CD8-positive, alpha-beta memory T cell (primary cell): ENCODE results near the gene ZBTB40. TPM values are rescaled to one million over a fixed set of nuclear protein-coding genes. Genes with fewer than 3 reads are reported as not detected.
A peak's percentile ranks its signal among the peaks of the same experiment; 100 is the strongest.

ENCODE experiments used
- CTCF ChIA-PET: fragments of 350-600 bp; sonication (Branson Sonifier 250); formaldehyde crosslinking; loops from one replicate; lab custom pipeline; 2021; ENCODE audit warnings: antibody characterized with exemption; lab: Charles Lee
- POLR2A ChIA-PET: fragments of 350-600 bp; sonication (Branson Sonifier 250); formaldehyde crosslinking; loops from one replicate; lab custom pipeline; 2021; ENCODE audit warnings: antibody characterized with exemption; lab: Charles Lee
- DNase-seq, 5 donors: peaks; one replicate each; pipeline versions ENCODE4 v3.0.0 to v3.0.0-alpha.2; 2020 to 2022; ENCODE audit warnings: mixed read lengths in 1 of 5
- H3K27ac ChIP-seq: one replicate; pipeline ENCODE4 v1.7.0; 2013; ENCODE audit warnings: low read depth, mild to moderate bottlenecking, low read length, moderate library complexity
- H3K27me3 ChIP-seq: 2 replicates; pipeline ENCODE4 v1.7.0; 2013; ENCODE audit warnings: low read length, mild to moderate bottlenecking; ENCODE audit not compliant: insufficient read depth, poor library complexity, severe bottlenecking
- H3K36me3 ChIP-seq: 2 replicates; pipeline ENCODE4 v1.7.0; 2013; ENCODE audit warnings: mild to moderate bottlenecking, low read length, moderate library complexity; ENCODE audit not compliant: insufficient read depth
- H3K4me1 ChIP-seq: 2 replicates; pipeline ENCODE4 v1.7.0; 2013; ENCODE audit warnings: mild to moderate bottlenecking, low read length, moderate library complexity; ENCODE audit not compliant: insufficient read depth
- H3K4me3 ChIP-seq: 2 replicates; pipeline ENCODE4 v1.7.0; 2013; ENCODE audit warnings: mild to moderate bottlenecking, low read length
- H3K9me3 ChIP-seq: 2 replicates; pipeline ENCODE4 v1.7.0; 2013; ENCODE audit warnings: mild to moderate bottlenecking, low read length
- H3K27ac Mint-ChIP-seq, 8 donors: one replicate each; pipeline ENCODE4 v1.8.0; 2020 to 2021; ENCODE audit warnings: mixed read lengths in 8 of 8, mild to moderate bottlenecking in 6 of 8, inconsistent platforms in 3 of 8, moderate library complexity in 3 of 8
- H3K27me3 Mint-ChIP-seq, 2 donors: one replicate each; pipeline ENCODE4 v1.8.0; 2020 to 2021; ENCODE audit warnings: mixed read lengths in 2 of 2, mild to moderate bottlenecking in 1 of 2, moderate library complexity in 1 of 2
- H3K36me3 Mint-ChIP-seq, 3 donors: one replicate each; pipeline ENCODE4 v1.8.0; 2020 to 2021; ENCODE audit warnings: mixed read lengths in 3 of 3, inconsistent platforms in 1 of 3, mild to moderate bottlenecking in 1 of 3
- H3K4me1 Mint-ChIP-seq, 3 donors: one replicate each; pipeline ENCODE4 v1.8.0; 2020 to 2021; ENCODE audit warnings: mixed read lengths in 3 of 3, inconsistent platforms in 1 of 3, mild to moderate bottlenecking in 1 of 3
- H3K4me3 Mint-ChIP-seq, 7 donors: one replicate each; pipeline ENCODE4 v1.8.0; 2020 to 2021; ENCODE audit warnings: mixed read lengths in 7 of 7, mild to moderate bottlenecking in 6 of 7, moderate library complexity in 4 of 7, inconsistent platforms in 2 of 7
- H3K9me3 Mint-ChIP-seq, 5 donors: one replicate each; pipeline ENCODE4 v1.8.0; 2020 to 2022; ENCODE audit warnings: mixed read lengths in 5 of 5, mild to moderate bottlenecking in 3 of 5, moderate library complexity in 2 of 5, inconsistent platforms in 1 of 5
- polyA plus RNA-seq: library from polyadenylated mRNA; unstranded; fragments of 300-500 nt; fragmentation: Illumina TruSeq; gene quantifications from one replicate; pipeline ENCODE4 v1.2.3, GENCODE V29; 2021
- total RNA-seq, 2 experiments: library from RNA; stranded (reverse); gene quantifications; one replicate each; pipeline ENCODE4 v1.2.3, GENCODE V29; 2021

The ZBTB40 gene
- total and polyA plus RNA-seq, 3 experiments from 2014 or later = 4.1 to 30.0 (median 29.5) TPM

GRCh38 chr1:22529901-22530621 lies 78.4 kb downstream of the ZBTB40 start:
- no peak overlapping the region for H3K4me3 ChIP-seq
- H3K27me3 ChIP-seq = no peaks in the 10 kb centered on the region
- H3K27ac ChIP-seq = no peak overlapping the region
- ChIA-PET POLR2A (no interaction called here), CTCF (no interaction called here)
- no peaks in the 10 kb centered on the region for H3K9me3 ChIP-seq
- Mint-ChIP-seq H3K4me1 (peaks cover 0 to under 1% (median 0%) of the 10 kb centered on the region in 3 donors), H3K4me3 (no peak overlapping the region), H3K27ac (peak overlapping the region in 1 of 8 donors; percentile 47), H3K27me3 (no peaks in the 10 kb centered on the region), H3K9me3 (no peaks in the 10 kb centered on the region), H3K36me3 (peaks cover under 1 to 80% (median 20%) of the 10 kb centered on the region in 3 donors)
- H3K4me1 ChIP-seq = no peaks in the 10 kb centered on the region
- H3K36me3 ChIP-seq = peaks cover 13% of the 10 kb centered on the region
- DNase-seq = no peak

GRCh38 chr1:22530715-22531114 lies 79.1 kb downstream of the ZBTB40 start:
- ChIA-PET POLR2A (no interaction called here), CTCF (no interaction called here)
- H3K4me1 Mint-ChIP-seq = peaks cover 0 to 2% (median 0%) of the 10 kb centered on the region in 3 donors
- H3K27me3 Mint-ChIP-seq = no peaks in the 10 kb centered on the region
- Histone ChIP-seq H3K9me3 (no peaks in the 10 kb centered on the region), H3K36me3 (peaks cover 13% of the 10 kb centered on the region), H3K27ac (no peak overlapping the region), H3K27me3 (no peaks in the 10 kb centered on the region), H3K4me3 (no peak overlapping the region), H3K4me1 (no peaks in the 10 kb centered on the region)
- no peak overlapping the region for H3K4me3 Mint-ChIP-seq
- DNase-seq = no peak
- H3K27ac Mint-ChIP-seq = no peak overlapping the region
- peaks cover 3 to 76% (median 20%) of the 10 kb centered on the region in 3 donors for H3K36me3 Mint-ChIP-seq
- no peaks in the 10 kb centered on the region for H3K9me3 Mint-ChIP-seq

- Histone ChIP-seq H3K4me1 (no peaks in the 10 kb centered on the region), H3K4me3 (no peak overlapping the region), H3K27me3 (no peaks in the 10 kb centered on the region), H3K9me3 (no peaks in the 10 kb centered on the region), H3K27ac (no peak overlapping the region), H3K36me3 (peaks cover 13% of the 10 kb centered on the region)
- no peaks in the 10 kb centered on the region for H3K27me3 Mint-ChIP-seq
- peak overlapping the region in 2 of 8 donors; percentile 13 to 63 for H3K27ac Mint-ChIP-seq
- H3K9me3 Mint-ChIP-seq = no peaks in the 10 kb centered on the region
- no peak overlapping the region for H3K4me3 Mint-ChIP-seq
- H3K36me3 Mint-ChIP-seq = peaks cover 3 to 73% (median 20%) of the 10 kb centered on the region in 3 donors
- H3K4me1 Mint-ChIP-seq = peaks cover 0 to 2% (median 0%) of the 10 kb centered on the region in 3 donors
- ChIA-PET CTCF (no interaction called here), POLR2A (no interaction called here)
- DNase-seq = no peak
These were observed 79.6 kb downstream of the ZBTB40 start for GRCh38 chr1:22531251-22531650.

DNA sequence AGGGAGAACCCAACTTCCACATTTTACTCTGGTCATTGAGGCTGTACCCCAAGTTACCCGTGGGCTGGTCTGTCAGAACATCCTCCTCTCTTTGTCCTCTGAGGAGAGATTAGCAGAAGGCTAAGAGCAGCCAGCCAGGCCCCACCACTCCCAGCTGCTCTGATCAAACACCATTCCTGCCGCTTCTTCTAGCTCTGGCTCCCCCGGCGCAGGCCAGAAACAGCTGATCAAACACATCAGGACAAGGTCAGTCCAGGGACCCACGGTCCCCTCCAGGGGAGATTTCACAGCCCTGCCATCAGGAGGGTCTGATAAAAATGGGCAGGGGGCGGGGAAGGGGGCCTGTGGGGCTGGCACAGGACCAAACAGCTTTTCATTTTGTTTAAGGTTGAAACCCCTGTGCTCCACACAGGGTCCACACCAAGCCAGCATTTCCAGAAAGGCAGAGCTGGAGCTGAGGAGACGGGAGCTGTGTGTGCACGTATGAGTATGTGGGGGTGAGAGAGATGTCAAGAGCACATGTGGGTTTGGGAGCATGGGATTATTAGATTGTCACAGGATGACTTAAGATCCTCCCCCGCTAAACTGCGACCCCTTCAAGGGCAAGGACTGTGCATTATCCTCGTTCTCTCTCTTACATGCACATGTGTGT lies 81.7 kb downstream of the ZBTB40 start:
- Histone ChIP-seq H3K27me3 (no peaks in the 10 kb centered on the region), H3K4me1 (no peaks in the 10 kb centered on the region), H3K4me3 (no peak overlapping the region), H3K9me3 (no peaks in the 10 kb centered on the region), H3K27ac (no peak overlapping the region), H3K36me3 (no peaks in the 10 kb centered on the region)
- ChIA-PET POLR2A (no interaction called here), CTCF (no interaction called here)
- Mint-ChIP-seq H3K4me3 (no peak overlapping the region), H3K4me1 (peaks cover 4 to 7% (median 6%) of the 10 kb centered on the region in 3 donors), H3K27ac (no peak overlapping the region), H3K9me3 (no peaks in the 10 kb centered on the region), H3K27me3 (peaks cover 0 to 2% of the 10 kb centered on the region in 2 donors), H3K36me3 (peaks cover 6 to 55% (median 14%) of the 10 kb centered on the region in 3 donors)
- no peak for DNase-seq

GRCh38 chr1:22534951-22535350 lies 83.3 kb downstream of the ZBTB40 start:
- Histone ChIP-seq H3K9me3 (no peaks in the 10 kb centered on the region), H3K27me3 (no peaks in the 10 kb centered on the region), H3K4me1 (no peaks in the 10 kb centered on the region), H3K36me3 (no peaks in the 10 kb centered on the region), H3K27ac (no peak overlapping the region), H3K4me3 (no peak overlapping the region)
- H3K4me1 Mint-ChIP-seq = peaks cover 13 to 19% (median 16%) of the 10 kb centered on the region in 3 donors
- H3K27ac Mint-ChIP-seq = peak overlapping the region in 2 of 8 donors; percentile 31 to 96
- ChIA-PET POLR2A (no interaction called here), CTCF (no interaction called here)
- H3K27me3 Mint-ChIP-seq = peaks cover 0 to 2% of the 10 kb centered on the region in 2 donors
- no peaks in the 10 kb centered on the region for H3K9me3 Mint-ChIP-seq
- no peak overlapping the region for H3K4me3 Mint-ChIP-seq
- no peak for DNase-seq
- H3K36me3 Mint-ChIP-seq = peaks cover 6 to 40% (median 14%) of the 10 kb centered on the region in 3 donors

DNA sequence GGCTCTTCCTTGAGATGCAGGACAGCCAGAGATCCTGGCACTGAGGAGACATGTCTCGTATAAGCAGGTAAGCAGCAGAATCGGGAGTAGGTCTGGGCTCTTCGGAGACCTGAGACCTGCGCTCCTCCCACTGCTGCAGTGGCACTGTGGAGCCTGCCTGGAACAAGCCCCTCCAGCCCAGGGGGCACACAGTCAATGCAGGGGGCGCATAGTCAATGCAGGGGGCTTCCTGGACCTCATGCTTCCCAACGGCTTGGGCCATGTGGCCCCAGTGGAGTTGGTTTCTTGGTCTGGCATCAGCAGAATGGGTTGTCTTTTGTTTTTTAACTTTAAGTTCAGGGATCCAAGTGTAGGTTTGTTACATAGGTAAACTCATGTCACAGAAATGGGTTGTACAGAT lies 83.7 kb downstream of the ZBTB40 start:
- Mint-ChIP-seq H3K4me3 (no peak overlapping the region), H3K27me3 (peaks cover 0 to 2% of the 10 kb centered on the region in 2 donors), H3K36me3 (peaks cover 6 to 35% (median 14%) of the 10 kb centered on the region in 3 donors), H3K27ac (no peak overlapping the region), H3K4me1 (peaks cover 13 to 19% (median 16%) of the 10 kb centered on the region in 3 donors), H3K9me3 (no peaks in the 10 kb centered on the region)
- ChIA-PET POLR2A (no interaction called here), CTCF (no interaction called here)
- Histone ChIP-seq H3K4me3 (no peak overlapping the region), H3K4me1 (no peaks in the 10 kb centered on the region), H3K27ac (no peak overlapping the region), H3K27me3 (no peaks in the 10 kb centered on the region), H3K36me3 (no peaks in the 10 kb centered on the region), H3K9me3 (no peaks in the 10 kb centered on the region)
- DNase-seq = no peak

GRCh38 chr1:22536506-22536905 lies 84.9 kb downstream of the ZBTB40 start:
- POLR2A ChIA-PET = no interaction called here

DNA sequence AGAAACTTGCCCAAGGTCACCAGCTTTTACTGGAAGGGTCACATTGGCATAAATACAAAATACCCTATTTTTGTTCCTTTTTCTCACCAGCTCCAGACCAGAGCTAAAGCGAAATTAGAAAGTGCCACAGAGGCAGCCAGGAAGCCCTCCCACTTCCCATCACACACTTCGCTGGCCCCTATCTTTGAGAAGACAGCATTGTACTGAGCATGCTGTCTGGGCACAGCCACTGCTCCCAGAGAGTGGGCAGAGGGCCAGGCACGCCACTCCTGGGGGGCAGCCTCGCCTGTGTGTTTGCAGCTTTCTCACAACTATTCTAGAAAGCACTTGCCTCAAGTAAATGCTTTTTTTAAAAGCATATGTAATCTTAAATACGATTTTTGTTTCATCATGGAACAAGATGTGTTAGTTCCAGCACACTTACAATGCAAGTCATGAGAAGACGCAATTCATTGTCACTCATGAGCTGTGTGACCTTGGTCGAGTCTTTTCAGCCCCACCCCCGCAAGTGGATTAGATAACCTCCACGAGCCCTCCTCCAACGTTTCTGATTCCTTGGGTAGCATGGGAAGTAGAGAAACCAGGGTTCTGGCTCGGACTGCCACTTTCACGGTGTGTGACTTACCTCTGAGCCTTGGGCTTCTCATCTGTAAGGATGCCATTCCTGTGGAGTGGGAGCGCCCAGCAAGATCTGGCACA lies 85.9 kb downstream of the ZBTB40 start:
- Mint-ChIP-seq H3K36me3 (peaks cover 6 to 21% (median 10%) of the 10 kb centered on the region in 3 donors), H3K27ac (no peak overlapping the region), H3K4me1 (peaks cover 13 to 19% (median 16%) of the 10 kb centered on the region in 3 donors), H3K4me3 (no peak overlapping the region), H3K27me3 (peaks cover 0 to 2% of the 10 kb centered on the region in 2 donors), H3K9me3 (no peaks in the 10 kb centered on the region)
- DNase-seq = no peak
- no peaks in the 10 kb centered on the region for H3K36me3 ChIP-seq
- no peaks in the 10 kb centered on the region for H3K9me3 ChIP-seq
- no peak overlapping the region for H3K4me3 ChIP-seq
- ChIA-PET CTCF (no interaction called here), POLR2A (no interaction called here)
- H3K27ac ChIP-seq = no peak overlapping the region
- no peaks in the 10 kb centered on the region for H3K27me3 ChIP-seq
- H3K4me1 ChIP-seq = no peaks in the 10 kb centered on the region

More at GRCh38 chr1:22536506-22536905, 84.9 kb downstream of the ZBTB40 start:
- H3K27me3 Mint-ChIP-seq = peaks cover 0 to 2% of the 10 kb centered on the region in 2 donors
- peaks cover 6 to 31% (median 14%) of the 10 kb centered on the region in 3 donors for H3K36me3 Mint-ChIP-seq
- Histone ChIP-seq H3K27ac (no peak overlapping the region), H3K4me3 (no peak overlapping the region), H3K9me3 (no peaks in the 10 kb centered on the region), H3K36me3 (no peaks in the 10 kb centered on the region), H3K27me3 (no peaks in the 10 kb centered on the region), H3K4me1 (no peaks in the 10 kb centered on the region)
- no peaks in the 10 kb centered on the region for H3K9me3 Mint-ChIP-seq
- H3K4me1 Mint-ChIP-seq = peaks cover 13 to 19% (median 16%) of the 10 kb centered on the region in 3 donors
- no peak for DNase-seq
- CTCF ChIA-PET = no interaction called here
- no peak overlapping the region for H3K27ac Mint-ChIP-seq
- no peak overlapping the region for H3K4me3 Mint-ChIP-seq
